HEK293 (cell line): ENCODE results near the gene HYAL3.

Experiments
- ATF2 ChIP-seq: fragments of 450-650 bp; formaldehyde crosslinking; IDR thresholded peaks from 2 replicates; pipeline ENCODE4 v1.5.1; 2016; ENCODE audit warnings: missing biosample characterization, missing genetic modification characterization, low read depth
- CTCF ChIP-seq: fragments of 450-650 bp; formaldehyde crosslinking; IDR thresholded peaks from 2 replicates; pipeline ENCODE4 v1.5.1; 2016; ENCODE audit warnings: missing biosample characterization, missing genetic modification characterization
- EGR2 ChIP-seq: fragments of 450-650 bp; formaldehyde crosslinking; IDR thresholded peaks from 2 replicates; pipeline ENCODE4 v1.5.1; 2016; ENCODE audit warnings: low read depth, missing biosample characterization, missing genetic modification characterization
- ELK4 ChIP-seq: IDR thresholded peaks from 2 replicates; pipeline ENCODE4 v1.6.1; 2011; ENCODE audit warnings: mild to moderate bottlenecking, low read depth, low read length, borderline replicate concordance
- KLF9 ChIP-seq: fragments of 450-650 bp; formaldehyde crosslinking; IDR thresholded peaks from 2 replicates; pipeline ENCODE4 v1.5.1; 2016; ENCODE audit warnings: missing biosample characterization, missing genetic modification characterization, low read depth
- MEIS1 ChIP-seq: sonication (generic); formaldehyde crosslinking; IDR thresholded peaks from 2 replicates; pipeline ENCODE4 v1.8.1; 2022; ENCODE audit warnings: missing genetic modification reagents, mild to moderate bottlenecking, borderline replicate concordance
- MYNN ChIP-seq: fragments of 450-650 bp; formaldehyde crosslinking; IDR thresholded peaks from 2 replicates; pipeline ENCODE4 v1.5.1; 2016; ENCODE audit warnings: missing biosample characterization, missing genetic modification characterization, borderline replicate concordance
- OVOL3 ChIP-seq: fragments of 450-650 bp; formaldehyde crosslinking; IDR thresholded peaks from 2 replicates; pipeline ENCODE4 v1.5.1; 2016; ENCODE audit warnings: missing biosample characterization, missing genetic modification characterization
- SP3 ChIP-seq: fragments of 450-650 bp; formaldehyde crosslinking; IDR thresholded peaks from 2 replicates; pipeline ENCODE4 v1.5.1; 2016; ENCODE audit warnings: missing biosample characterization, missing genetic modification characterization
- ZBTB48 ChIP-seq: fragments of 450-650 bp; formaldehyde crosslinking; IDR thresholded peaks from 2 replicates; pipeline ENCODE4 v1.5.1; 2016; ENCODE audit warnings: missing biosample characterization, missing genetic modification characterization
- ZFP69B ChIP-seq: fragments of 450-650 bp; formaldehyde crosslinking; IDR thresholded peaks from 2 replicates; pipeline ENCODE4 v1.5.1; 2016; ENCODE audit warnings: missing biosample characterization, missing genetic modification characterization
- ZNF114 ChIP-seq: fragments of 450-650 bp; formaldehyde crosslinking; IDR thresholded peaks from 2 replicates; pipeline ENCODE4 v1.5.0; 2017; ENCODE audit warnings: missing biosample characterization, missing genetic modification characterization
- ZNF121 ChIP-seq: fragments of 450-650 bp; formaldehyde crosslinking; IDR thresholded peaks from 2 replicates; pipeline ENCODE4 v1.5.1; 2016; ENCODE audit warnings: missing biosample characterization, missing genetic modification characterization
- ZNF132 ChIP-seq: fragments of 450-650 bp; formaldehyde crosslinking; IDR thresholded peaks from 2 replicates; pipeline ENCODE4 v1.5.1; 2017; ENCODE audit warnings: missing biosample characterization, missing genetic modification characterization, borderline replicate concordance
- ZNF174 ChIP-seq: fragments of 450-650 bp; formaldehyde crosslinking; IDR thresholded peaks from 2 replicates; pipeline ENCODE4 v1.5.0; 2017; ENCODE audit warnings: missing biosample characterization, mild to moderate bottlenecking, missing genetic modification characterization
- ZNF221 ChIP-seq: fragments of 450-650 bp; formaldehyde crosslinking; IDR thresholded peaks from 2 replicates; pipeline ENCODE4 v1.5.1; 2017; ENCODE audit warnings: missing biosample characterization, missing genetic modification characterization, borderline replicate concordance
- ZNF394 ChIP-seq: fragments of 450-650 bp; formaldehyde crosslinking; IDR thresholded peaks from 2 replicates; pipeline ENCODE4 v1.5.1; 2016; ENCODE audit warnings: missing biosample characterization, missing genetic modification characterization, mild to moderate bottlenecking, moderate library complexity, borderline replicate concordance
- ZNF426 ChIP-seq: fragments of 450-650 bp; formaldehyde crosslinking; IDR thresholded peaks from 2 replicates; pipeline ENCODE4 v1.5.1; 2017; ENCODE audit warnings: missing biosample characterization, missing genetic modification characterization, mild to moderate bottlenecking, inconsistent platforms, moderate library complexity
- ZNF433 ChIP-seq: fragments of 450-650 bp; formaldehyde crosslinking; IDR thresholded peaks from 2 replicates; pipeline ENCODE4 v1.5.1; 2016; ENCODE audit warnings: missing biosample characterization, missing genetic modification characterization, low read depth
- ZNF518A ChIP-seq: fragments of 450-650 bp; formaldehyde crosslinking; conservative IDR thresholded peaks from 2 replicates; pipeline ENCODE4 v1.5.1; 2016; ENCODE audit warnings: low read depth, missing biosample characterization, missing genetic modification characterization
- ZNF521 ChIP-seq: fragments of 450-650 bp; formaldehyde crosslinking; IDR thresholded peaks from 2 replicates; pipeline ENCODE4 v1.5.1; 2017; ENCODE audit warnings: missing biosample characterization, mild to moderate bottlenecking, missing genetic modification characterization
- ZNF600 ChIP-seq: fragments of 450-650 bp; formaldehyde crosslinking; IDR thresholded peaks from 2 replicates; pipeline ENCODE4 v1.5.1; 2016; ENCODE audit warnings: missing biosample characterization, missing genetic modification characterization
- ZNF654 ChIP-seq: fragments of 450-650 bp; formaldehyde crosslinking; IDR thresholded peaks from 2 replicates; pipeline ENCODE4 v1.5.1; 2016; ENCODE audit warnings: low read depth, missing biosample characterization, missing genetic modification characterization
- ZNF677 ChIP-seq: fragments of 450-650 bp; IDR thresholded peaks from 2 replicates; pipeline ENCODE4 v1.5.0; 2018; ENCODE audit warnings: missing biosample characterization, mild to moderate bottlenecking, missing genetic modification characterization, moderate library complexity
- ZNF76 ChIP-seq: fragments of 450-650 bp; formaldehyde crosslinking; IDR thresholded peaks from 2 replicates; pipeline ENCODE4; 2016; ENCODE audit warnings: low read depth, missing biosample characterization, missing genetic modification characterization, borderline replicate concordance
- ZNF768 ChIP-seq: fragments of 450-650 bp; formaldehyde crosslinking; IDR thresholded peaks from 2 replicates; pipeline ENCODE4 v1.5.1; 2018; ENCODE audit warnings: missing biosample characterization, mild to moderate bottlenecking, missing genetic modification characterization
- ZNF777 ChIP-seq: fragments of 450-650 bp; formaldehyde crosslinking; IDR thresholded peaks from 2 replicates; pipeline ENCODE4 v1.5.1; 2017; ENCODE audit warnings: missing biosample characterization, missing genetic modification characterization, borderline replicate concordance
- TF ChIP-seq, protein P1 (sequence below): fragments of 450-650 bp; formaldehyde crosslinking; IDR thresholded peaks from 2 replicates; pipeline ENCODE4 v1.5.1; 2016; ENCODE audit warnings: missing biosample characterization, missing genetic modification characterization

The HYAL3 gene

DNA sequence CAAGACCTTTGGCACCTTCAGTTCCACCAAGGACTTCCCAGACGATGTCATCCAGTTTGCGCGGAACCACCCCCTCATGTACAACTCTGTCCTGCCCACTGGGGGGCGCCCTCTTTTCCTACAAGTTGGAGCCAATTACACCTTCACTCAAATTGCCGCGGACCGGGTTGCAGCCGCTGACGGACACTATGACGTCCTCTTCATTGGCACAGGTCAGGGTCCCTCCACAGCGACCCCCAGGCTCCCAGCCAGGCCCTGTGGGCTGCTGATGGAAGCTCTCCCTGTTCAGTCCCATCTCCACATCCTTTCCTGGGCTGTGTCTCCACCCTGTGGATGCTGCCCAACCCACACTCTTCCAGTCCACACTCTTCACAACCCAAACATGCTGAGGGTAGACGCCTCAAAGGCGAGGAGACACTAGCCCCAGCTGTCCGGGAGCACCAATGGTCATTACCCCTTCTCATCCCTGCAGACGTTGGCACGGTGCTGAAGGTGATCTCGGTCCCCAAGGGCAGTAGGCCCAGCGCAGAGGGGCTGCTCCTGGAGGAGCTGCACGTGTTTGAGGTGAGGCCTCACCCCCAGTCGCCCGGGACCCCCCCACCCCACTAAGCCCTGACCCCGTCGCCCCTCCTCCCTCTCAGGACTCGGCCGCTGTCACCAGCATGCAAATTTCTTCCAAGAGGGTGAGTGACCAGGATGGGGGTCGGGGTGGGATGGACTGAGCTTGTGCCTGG is 24.7 kb downstream of the HYAL3 start (continued):
- TF ChIP-seq, protein P1, sequence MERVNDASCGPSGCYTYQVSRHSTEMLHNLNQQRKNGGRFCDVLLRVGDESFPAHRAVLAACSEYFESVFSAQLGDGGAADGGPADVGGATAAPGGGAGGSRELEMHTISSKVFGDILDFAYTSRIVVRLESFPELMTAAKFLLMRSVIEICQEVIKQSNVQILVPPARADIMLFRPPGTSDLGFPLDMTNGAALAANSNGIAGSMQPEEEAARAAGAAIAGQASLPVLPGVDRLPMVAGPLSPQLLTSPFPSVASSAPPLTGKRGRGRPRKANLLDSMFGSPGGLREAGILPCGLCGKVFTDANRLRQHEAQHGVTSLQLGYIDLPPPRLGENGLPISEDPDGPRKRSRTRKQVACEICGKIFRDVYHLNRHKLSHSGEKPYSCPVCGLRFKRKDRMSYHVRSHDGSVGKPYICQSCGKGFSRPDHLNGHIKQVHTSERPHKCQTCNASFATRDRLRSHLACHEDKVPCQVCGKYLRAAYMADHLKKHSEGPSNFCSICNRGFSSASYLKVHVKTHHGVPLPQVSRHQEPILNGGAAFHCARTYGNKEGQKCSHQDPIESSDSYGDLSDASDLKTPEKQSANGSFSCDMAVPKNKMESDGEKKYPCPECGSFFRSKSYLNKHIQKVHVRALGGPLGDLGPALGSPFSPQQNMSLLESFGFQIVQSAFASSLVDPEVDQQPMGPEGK (tag by site-specific recombination): 0 out of 2 replicates have a peak, but pooled peaks have one; percentile 37
- TF ChIP-seq ZNF121 (tag by site-specific recombination): no peak
- no peak for TF ChIP-seq ZNF394 (tag by site-specific recombination)
- no peak for TF ChIP-seq ZNF114 (tag by site-specific recombination)
- no peak for TF ChIP-seq ZFP69B (tag by site-specific recombination)
- no peak for TF ChIP-seq OVOL3 (tag by site-specific recombination)
- no peak for TF ChIP-seq ZNF433 (tag by site-specific recombination)
- TF ChIP-seq ZNF777 (tag by site-specific recombination): no peak
- no peak for TF ChIP-seq ZNF518A
- TF ChIP-seq ZNF76 (tag by site-specific recombination): no peak
- no peak for TF ChIP-seq ZNF221 (tag by site-specific recombination)
- peak; percentile 72; the same call in 1 of the 2 replicates for TF ChIP-seq ATF2
- no peak for TF ChIP-seq MEIS1 (CRISPR knock-in tag)
- no peak for TF ChIP-seq ZBTB48 (tag by site-specific recombination)
- TF ChIP-seq ZNF768 (tag by site-specific recombination): no peak
- TF ChIP-seq ZNF600: peak; percentile 57; the same call in 1 of the 2 replicates
- 0 out of 2 replicates have a peak, but pooled peaks have one; percentile 27 for TF ChIP-seq KLF9 (tag by site-specific recombination)
- TF ChIP-seq EGR2 (tag by site-specific recombination): peak; percentile 51; the same call in 1 of the 2 replicates
- no peak for TF ChIP-seq ZNF132 (tag by site-specific recombination)
- no peak for TF ChIP-seq ZNF677 (tag by site-specific recombination)
- TF ChIP-seq SP3 (tag by site-specific recombination): no peak
- TF ChIP-seq MYNN (tag by site-specific recombination): no peak
- TF ChIP-seq ZNF426 (tag by site-specific recombination): no peak
- TF ChIP-seq CTCF: peak; percentile 92
- no peak for TF ChIP-seq ZNF174 (tag by site-specific recombination)
- peak; percentile 62 for TF ChIP-seq ZNF654 (tag by site-specific recombination)
- no peak for TF ChIP-seq ZNF521 (tag by site-specific recombination)
- TF ChIP-seq ELK4: no peak
